ENCODE data around the gene AKAP9.

DNA sequence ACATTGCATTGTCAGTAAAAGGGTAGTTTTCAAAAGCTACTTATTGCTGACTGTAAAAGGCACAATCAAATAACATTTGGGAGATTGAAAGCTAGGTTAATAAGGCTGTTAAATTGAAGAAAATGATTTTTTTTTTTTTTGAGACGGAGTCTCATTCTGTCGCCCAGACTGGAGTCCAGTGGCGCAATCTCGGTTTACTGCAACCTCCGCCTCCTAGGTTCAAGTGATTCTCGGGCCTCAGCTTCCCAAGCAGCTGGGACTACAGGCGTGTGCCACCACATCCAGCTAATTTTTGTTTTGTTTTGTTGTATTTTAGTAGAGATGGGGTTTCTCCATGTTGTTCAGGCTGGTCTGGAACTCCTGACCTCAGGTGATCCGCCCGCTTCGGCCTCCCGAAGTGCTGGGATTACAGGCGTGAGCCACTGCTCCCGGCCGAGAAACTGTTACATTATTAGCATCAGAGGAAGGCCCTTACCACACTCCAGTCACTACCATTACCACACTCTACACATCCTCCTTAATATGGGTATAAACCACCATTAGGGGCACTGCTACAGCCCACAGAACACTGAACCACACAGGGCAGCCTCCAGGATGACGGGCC is 192.6 kb downstream of the AKAP9 start:
- TF ChIP-seq CTCF (IDR thresholded peaks at IDR 0.05), result no peak
- TF ChIP-seq POLR2A (IDR thresholded peaks at IDR 0.05), result no peak

All from uterus (tissue), 2 donors.